IMR-90 (cell line): ENCODE data around the gene PTPRN2.

Source experiments
- CEBPB ChIP-seq: IDR thresholded peaks from 2 replicates; pipeline ENCODE4 v1.6.1; 2012; ENCODE audit warnings: low read depth, low read length, improper control_type of control experiment
- MAZ ChIP-seq: IDR thresholded peaks from 2 replicates; pipeline ENCODE4 v1.6.1; 2012; ENCODE audit warnings: low read depth, mild to moderate bottlenecking, low read length, improper control_type of control experiment, moderate library complexity, borderline replicate concordance
- MXI1 ChIP-seq: IDR thresholded peaks from 2 replicates; pipeline ENCODE4 v1.6.1; 2012; ENCODE audit warnings: low read depth, mild to moderate bottlenecking, low read length, moderate library complexity, borderline replicate concordance
- POLR2A ChIP-seq: IDR thresholded peaks from 2 replicates; pipeline ENCODE4 v1.6.1; 2012; ENCODE audit warnings: mild to moderate bottlenecking, low read depth, low read length
- RAD21 ChIP-seq: IDR thresholded peaks from 2 replicates; pipeline ENCODE4 v1.6.1; 2012; ENCODE audit warnings: low read length, improper control_type of control experiment
- RCOR1 ChIP-seq: IDR thresholded peaks from 2 replicates; pipeline ENCODE4 v1.6.1; 2012; ENCODE audit warnings: mild to moderate bottlenecking, low read length, improper control_type of control experiment; ENCODE audit not compliant: insufficient replicate concordance
- RFX5 ChIP-seq: IDR thresholded peaks from 2 replicates; pipeline ENCODE4 v1.8.0; 2012; ENCODE audit warnings: low read depth, mild to moderate bottlenecking, low read length, moderate library complexity
- SMC3 ChIP-seq: fragments of 150-350 bp; IDR thresholded peaks from 2 replicates; pipeline ENCODE4 v1.6.1; 2016; ENCODE audit warnings: low read depth, mild to moderate bottlenecking, antibody characterized with exemption, low read length, moderate library complexity
- TF ChIP-seq, protein P1 (sequence below): conservative IDR thresholded peaks from 2 replicates; pipeline ENCODE4 v1.5.1; 2012; ENCODE audit warnings: mild to moderate bottlenecking, low read depth, low read length, improper control_type of control experiment

DNA sequence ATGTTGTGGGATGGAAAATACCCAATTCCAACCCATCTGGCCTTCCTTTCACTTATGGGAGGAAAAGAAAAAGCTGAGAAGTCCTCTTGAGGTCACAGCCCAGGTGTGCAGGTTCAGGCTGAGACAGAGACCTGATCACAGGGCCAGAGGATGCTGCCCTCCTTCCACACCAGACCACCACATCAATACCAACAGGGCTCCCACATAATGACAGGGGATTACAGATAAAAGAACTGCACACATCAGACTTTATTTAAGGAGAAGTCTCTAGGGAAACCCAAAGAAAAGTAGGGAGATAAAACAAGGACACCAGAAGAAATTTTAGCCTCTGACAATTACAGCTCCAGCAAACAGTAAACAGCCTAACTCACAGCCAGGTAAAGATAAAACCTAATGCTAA, 548.4 kb downstream of the PTPRN2 start:
- TF ChIP-seq RFX5 (no peak), MXI1 (no peak), POLR2A (no peak), RCOR1 (no peak), MAZ (no peak), SMC3 (no peak), RAD21 (no peak), CEBPB (no peak)
- TF ChIP-seq, protein P1, sequence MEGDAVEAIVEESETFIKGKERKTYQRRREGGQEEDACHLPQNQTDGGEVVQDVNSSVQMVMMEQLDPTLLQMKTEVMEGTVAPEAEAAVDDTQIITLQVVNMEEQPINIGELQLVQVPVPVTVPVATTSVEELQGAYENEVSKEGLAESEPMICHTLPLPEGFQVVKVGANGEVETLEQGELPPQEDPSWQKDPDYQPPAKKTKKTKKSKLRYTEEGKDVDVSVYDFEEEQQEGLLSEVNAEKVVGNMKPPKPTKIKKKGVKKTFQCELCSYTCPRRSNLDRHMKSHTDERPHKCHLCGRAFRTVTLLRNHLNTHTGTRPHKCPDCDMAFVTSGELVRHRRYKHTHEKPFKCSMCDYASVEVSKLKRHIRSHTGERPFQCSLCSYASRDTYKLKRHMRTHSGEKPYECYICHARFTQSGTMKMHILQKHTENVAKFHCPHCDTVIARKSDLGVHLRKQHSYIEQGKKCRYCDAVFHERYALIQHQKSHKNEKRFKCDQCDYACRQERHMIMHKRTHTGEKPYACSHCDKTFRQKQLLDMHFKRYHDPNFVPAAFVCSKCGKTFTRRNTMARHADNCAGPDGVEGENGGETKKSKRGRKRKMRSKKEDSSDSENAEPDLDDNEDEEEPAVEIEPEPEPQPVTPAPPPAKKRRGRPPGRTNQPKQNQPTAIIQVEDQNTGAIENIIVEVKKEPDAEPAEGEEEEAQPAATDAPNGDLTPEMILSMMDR, result no peak
